HepG2 (cell line): ENCODE data around the gene POP7. TPM values are rescaled to one million over a fixed set of nuclear protein-coding genes. Genes with fewer than 3 reads are reported as not detected.

Source experiments
- BATF2 ChIP-seq: sonication (generic); formaldehyde crosslinking; IDR thresholded peaks from 2 replicates; pipeline ENCODE4 v1.8.0; 2022; ENCODE audit warnings: mild to moderate bottlenecking, missing genetic modification reagents, moderate library complexity
- CBFB ChIP-seq: sonication (generic); formaldehyde crosslinking; IDR thresholded peaks from 2 replicates; pipeline ENCODE4 v1.4.0; 2020; ENCODE audit warnings: missing genetic modification reagents
- HDAC2 ChIP-seq: sonication (generic); formaldehyde crosslinking; IDR thresholded peaks from 2 replicates; pipeline ENCODE4 v1.4.0; 2020; ENCODE audit warnings: missing genetic modification reagents
- MIER2 ChIP-seq: IDR thresholded peaks from 2 replicates; pipeline ENCODE4 v1.6.1; 2016; ENCODE audit warnings: missing biosample characterization, missing genetic modification reagents
- PAX8 ChIP-seq: sonication (generic); formaldehyde crosslinking; IDR thresholded peaks from 2 replicates; pipeline ENCODE4 v1.8.0; 2022; ENCODE audit warnings: mild to moderate bottlenecking, missing genetic modification reagents, borderline replicate concordance
- RELA ChIP-seq: sonication (generic); formaldehyde crosslinking; IDR thresholded peaks from 2 replicates; pipeline ENCODE4 v1.4.0; 2020; ENCODE audit warnings: missing genetic modification reagents
- REPIN1 ChIP-seq: sonication (generic); formaldehyde crosslinking; IDR thresholded peaks from 2 replicates; pipeline ENCODE4 v1.8.0; 2022; ENCODE audit warnings: missing genetic modification reagents, low read depth, mild to moderate bottlenecking, borderline replicate concordance
- SNAPC2 ChIP-seq: sonication (generic); formaldehyde crosslinking; IDR thresholded peaks from 2 replicates; pipeline ENCODE4 v1.8.1; 2022; ENCODE audit warnings: mild to moderate bottlenecking, missing genetic modification reagents
- ZBTB7B ChIP-seq: sonication (generic); formaldehyde crosslinking; IDR thresholded peaks from 2 replicates; pipeline ENCODE4 v1.4.0; 2020; ENCODE audit warnings: missing genetic modification reagents
- ZFP36L1 ChIP-seq: sonication (generic); formaldehyde crosslinking; IDR thresholded peaks from 2 replicates; pipeline ENCODE4 v1.8.0; 2022; ENCODE audit warnings: mild to moderate bottlenecking, missing genetic modification reagents, moderate library complexity
- ZNF407 ChIP-seq: sonication (generic); formaldehyde crosslinking; IDR thresholded peaks from one replicate; pipeline ENCODE4 v1.5.1; 2020; ENCODE audit warnings: mild to moderate bottlenecking, missing genetic modification reagents; ENCODE audit errors: not compliant biosample characterization
- ZNF512B ChIP-seq: sonication (generic); formaldehyde crosslinking; IDR thresholded peaks from 2 replicates; pipeline ENCODE4 v1.5.1; 2020; ENCODE audit warnings: missing genetic modification reagents, mild to moderate bottlenecking, borderline replicate concordance
- ZNF747 ChIP-seq: sonication (generic); formaldehyde crosslinking; IDR thresholded peaks from 2 replicates; pipeline ENCODE4 v1.8.1; 2023; ENCODE audit warnings: missing genetic modification reagents, mild to moderate bottlenecking, borderline replicate concordance
- ZSCAN22 ChIP-seq: sonication (generic); formaldehyde crosslinking; IDR thresholded peaks from 2 replicates; pipeline ENCODE4 v1.4.0; 2020; ENCODE audit warnings: mild to moderate bottlenecking, missing genetic modification reagents
- ZSCAN30 ChIP-seq: sonication (generic); formaldehyde crosslinking; IDR thresholded peaks from 2 replicates; pipeline ENCODE4 v1.5.0; 2020; ENCODE audit warnings: mild to moderate bottlenecking, missing genetic modification reagents
- ZZZ3 ChIP-seq: sonication (generic); formaldehyde crosslinking; IDR thresholded peaks from 2 replicates; pipeline ENCODE4 v1.4.0; 2020; ENCODE audit warnings: missing genetic modification reagents, mild to moderate bottlenecking, borderline replicate concordance
- polyA plus RNA-seq, 8 experiments: library from polyadenylated mRNA; depleted of rRNA in 3 of 8; stranded (reverse) in 7 of 8; unstranded in 1 of 8; fragments of >200 nt; fragmentation: Illumina TruSeq in 4 of 8; extraction: Trizol in 4 of 8; gene quantifications; 2 replicates each; pipeline versions ENCODE4 v1.2.1 to v1.2.3, GENCODE V29; 2011 to 2016; ENCODE audit warnings: low read depth in 4 of 8, missing spikeins in 1 of 8, mixed read lengths in 1 of 8; ENCODE audit not compliant: insufficient read depth in 1 of 8
- total RNA-seq, 5 experiments: library from RNA; depleted of rRNA; stranded (reverse); fragments of >200 nt; fragmentation: Illumina TruSeq; extraction: Trizol; gene quantifications; 2 replicates each; pipeline ENCODE4 v1.2.3, GENCODE V29; 2016; ENCODE audit warnings: low read depth in 1 of 5
- TF ChIP-seq, protein P1 (sequence below): sonication (generic); formaldehyde crosslinking; IDR thresholded peaks from 2 replicates; pipeline ENCODE4 v1.9.0; 2021; ENCODE audit warnings: missing genetic modification reagents, mild to moderate bottlenecking, borderline replicate concordance

POP7 gene
- total and polyA plus RNA-seq, 2 of the 13 experiments (the other 11 are each of a cell fraction or from before 2014, with no cell fraction given) = 63.9 to 91.1 TPM

GRCh38 chr7:100673302-100673941 lies 32.5 kb upstream of the POP7 start, which contains the start of gene GNB2 (continued):
- no peak for TF ChIP-seq ZNF407
- TF ChIP-seq SNAPC2 (CRISPR knock-in tag) = no peak
- no peak for TF ChIP-seq ZNF512B
- TF ChIP-seq BATF2 = 0 out of 2 replicates have a peak, but pooled peaks have one; percentile 53
- no peak for TF ChIP-seq ZNF747
- no peak for TF ChIP-seq PAX8 (CRISPR knock-in tag)
- peak; percentile 55; the same call in 1 of the 2 replicates for TF ChIP-seq MIER2 (CRISPR knock-in tag)
- TF ChIP-seq HDAC2 = peak; percentile 73; the same call in 1 of the 2 replicates
- TF ChIP-seq, protein P1, sequence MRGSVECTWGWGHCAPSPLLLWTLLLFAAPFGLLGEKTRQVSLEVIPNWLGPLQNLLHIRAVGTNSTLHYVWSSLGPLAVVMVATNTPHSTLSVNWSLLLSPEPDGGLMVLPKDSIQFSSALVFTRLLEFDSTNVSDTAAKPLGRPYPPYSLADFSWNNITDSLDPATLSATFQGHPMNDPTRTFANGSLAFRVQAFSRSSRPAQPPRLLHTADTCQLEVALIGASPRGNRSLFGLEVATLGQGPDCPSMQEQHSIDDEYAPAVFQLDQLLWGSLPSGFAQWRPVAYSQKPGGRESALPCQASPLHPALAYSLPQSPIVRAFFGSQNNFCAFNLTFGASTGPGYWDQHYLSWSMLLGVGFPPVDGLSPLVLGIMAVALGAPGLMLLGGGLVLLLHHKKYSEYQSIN (CRISPR knock-in tag) = no peak
- TF ChIP-seq ZBTB7B (CRISPR knock-in tag) = no peak
- TF ChIP-seq ZSCAN22 (CRISPR knock-in tag) = no peak
- no peak for TF ChIP-seq ZSCAN30 (CRISPR knock-in tag)
- peak; percentile 29; the same call in 1 of the 2 replicates for TF ChIP-seq REPIN1 (CRISPR knock-in tag)
- no peak for TF ChIP-seq RELA (CRISPR knock-in tag)
- TF ChIP-seq ZZZ3 = 0 out of 2 replicates have a peak, but pooled peaks have one; percentile 12
- TF ChIP-seq CBFB (CRISPR knock-in tag) = 0 out of 2 replicates have a peak, but pooled peaks have one; percentile 47
- no peak for TF ChIP-seq ZFP36L1 (CRISPR knock-in tag)
